Muscle of arm (tissue), 12 donors: ENCODE measurements around the gene ABLIM3. TPM values are rescaled to one million over a fixed set of nuclear protein-coding genes. Genes with fewer than 3 reads are reported as not detected.
"Not testable (repeated sequence)": the region's sequence is repeated elsewhere in the genome, so short reads cannot be mapped to it uniquely, and the experiment has no call there.

ENCODE experiments used
- DNase-seq: peaks from one replicate; pipeline ENCODE4 v3.0.0-alpha.2; 2013
- polyA plus RNA-seq, 12 donors: library from polyadenylated mRNA; unstranded; fragments of 120-200 nt; gene quantifications; one replicate each; pipeline ENCODE4 v1.2.1, GENCODE V29; 2013; ENCODE audit not compliant: insufficient read length in 12 of 12

ABLIM3 gene
- polyA plus RNA-seq, 12 donors = 70.7 to 148 (median 91.1) TPM; not detected in 1

DNA sequence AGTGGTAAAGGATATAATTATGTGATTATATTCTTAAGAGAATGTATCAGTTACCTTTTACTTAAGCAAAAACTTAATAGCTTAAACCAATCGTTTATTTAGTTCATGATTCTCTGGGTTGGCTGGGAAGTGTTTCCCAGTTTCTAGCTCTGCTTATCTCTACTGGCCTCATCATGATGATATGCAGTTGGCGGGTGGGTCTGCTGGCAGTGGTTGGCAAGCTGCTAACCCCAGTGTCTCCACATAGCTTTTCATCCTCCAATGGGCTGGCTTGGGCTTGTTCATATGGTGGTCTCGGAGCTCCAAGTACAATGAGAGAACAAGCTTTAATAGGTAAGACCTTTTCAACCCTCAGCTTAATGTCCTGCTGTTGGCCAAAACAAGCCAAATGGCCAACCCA lies 43.8 kb downstream of the ABLIM3 start:
- no peak for DNase-seq

DNA sequence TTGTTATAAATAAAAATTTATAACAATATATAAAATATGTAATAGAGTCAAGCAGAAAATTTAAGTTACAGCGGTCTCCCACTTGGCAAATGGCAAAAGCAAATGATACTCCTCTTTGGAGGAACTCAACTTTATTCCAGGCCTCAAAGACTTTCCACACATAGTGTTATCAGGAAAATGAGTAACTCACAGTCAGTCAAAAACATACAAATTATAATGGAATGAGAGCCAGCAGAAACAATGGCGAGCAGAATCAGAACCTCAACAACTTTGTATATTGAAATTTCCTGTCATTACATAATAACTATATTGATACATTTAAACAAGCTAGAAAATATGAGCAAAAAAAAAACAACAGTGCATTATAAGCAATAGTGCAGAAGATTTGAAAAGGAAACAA lies 45.2 kb downstream of the ABLIM3 start:
- no peak for DNase-seq

DNA sequence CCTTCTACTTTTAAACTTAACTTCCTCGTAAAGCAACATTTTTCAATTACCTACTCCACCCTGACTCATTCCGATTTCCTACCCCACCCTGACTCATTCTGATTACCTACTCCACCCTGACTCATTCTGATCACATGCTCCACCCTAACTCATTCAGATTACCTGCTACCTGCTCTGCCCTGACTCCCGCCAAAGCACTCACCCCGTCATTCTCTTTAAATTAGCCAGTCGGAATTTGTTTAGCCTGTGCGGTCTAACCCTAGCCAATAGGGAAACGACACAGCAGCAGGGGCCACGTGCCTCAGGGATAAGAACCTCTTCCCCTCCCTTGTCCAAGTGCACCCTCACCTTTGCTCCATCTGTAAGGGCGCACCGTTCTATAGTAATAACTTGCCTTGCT lies 46.3 kb downstream of the ABLIM3 start:
- not testable (repeated sequence) for DNase-seq

DNA sequence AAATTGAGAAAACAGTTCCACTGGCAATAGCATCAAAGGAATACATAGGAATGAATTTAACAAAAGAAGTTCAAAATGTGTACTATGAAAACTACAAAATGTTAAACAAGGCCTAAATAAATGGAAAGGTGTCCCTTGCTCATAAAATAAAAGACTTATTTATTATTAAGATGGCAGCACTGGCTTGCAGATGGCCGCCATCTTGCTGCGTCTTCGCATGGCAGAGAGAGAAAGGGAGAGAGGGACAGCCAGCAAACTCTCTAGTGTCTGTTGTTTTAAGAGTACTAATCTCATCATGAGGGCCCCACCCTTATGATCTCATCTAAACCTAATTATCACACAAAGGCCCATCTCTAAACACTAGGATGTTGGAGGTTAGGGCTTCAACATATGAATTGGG lies 47.1 kb downstream of the ABLIM3 start:
- no peak for DNase-seq

DNA sequence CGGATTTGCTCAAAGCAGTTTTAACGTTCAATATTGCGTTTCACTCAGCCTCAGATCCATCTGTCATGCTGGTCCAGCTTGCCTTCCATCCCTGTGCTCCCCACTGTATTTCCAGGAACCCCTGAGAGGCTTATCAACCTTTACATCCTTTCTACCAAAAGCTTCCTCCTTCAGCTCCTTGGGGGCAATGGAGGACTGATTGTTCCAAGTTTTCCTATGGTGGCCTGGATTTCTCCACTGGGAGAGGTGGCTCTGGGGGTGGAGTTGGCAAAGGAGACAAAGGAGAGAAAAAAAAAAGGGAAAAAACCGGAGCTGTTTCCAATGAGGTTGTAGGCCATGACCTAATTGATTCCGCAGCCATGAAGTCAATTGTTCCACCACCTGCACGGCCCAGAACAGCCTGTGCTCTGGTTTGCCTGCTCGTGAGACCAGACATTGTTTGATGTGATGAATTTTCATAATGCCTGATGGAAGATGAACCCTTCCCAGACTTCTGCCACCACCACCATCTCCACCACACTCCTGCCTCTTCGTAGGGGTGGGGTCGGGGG lies 54.1 kb downstream of the ABLIM3 start:
- no peak for DNase-seq

DNA sequence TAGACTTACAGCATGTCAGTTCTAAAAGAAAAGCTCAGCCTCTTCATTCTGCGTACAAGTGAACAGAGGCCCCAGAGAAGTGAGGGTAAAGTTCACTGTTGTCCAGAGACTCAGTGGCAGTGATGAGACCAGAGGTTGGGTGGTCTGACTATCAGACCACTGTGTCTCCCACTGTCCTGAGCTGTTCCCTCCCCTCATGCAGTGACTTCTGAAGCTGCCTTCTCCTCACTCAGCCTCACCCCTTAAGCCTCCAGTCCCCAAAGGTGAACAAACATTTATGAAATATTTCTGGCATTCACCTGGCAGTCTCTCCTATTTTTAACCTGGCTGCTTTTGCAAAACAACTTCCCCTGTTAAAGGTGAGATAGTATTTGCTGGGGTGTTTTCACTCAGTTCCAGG lies 54.7 kb downstream of the ABLIM3 start:
- no peak for DNase-seq

DNA sequence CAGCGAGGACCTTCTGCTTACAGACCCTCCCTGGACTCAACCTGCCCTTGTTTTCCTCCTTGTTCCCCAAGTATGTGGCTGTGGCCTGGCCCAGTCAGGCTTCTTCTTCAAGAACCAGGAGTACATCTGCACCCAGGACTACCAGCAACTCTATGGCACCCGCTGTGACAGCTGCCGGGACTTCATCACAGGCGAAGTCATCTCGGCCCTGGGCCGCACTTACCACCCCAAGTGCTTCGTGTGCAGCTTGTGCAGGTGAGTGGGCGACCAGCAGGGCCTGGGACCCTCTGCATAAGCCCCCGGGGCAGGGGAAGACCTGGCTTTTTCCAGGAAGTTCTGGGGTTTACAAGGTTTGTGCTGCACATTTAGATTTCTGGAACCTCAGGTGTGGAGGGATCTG lies 56.9 kb downstream of the ABLIM3 start:
- no peak for DNase-seq

DNA sequence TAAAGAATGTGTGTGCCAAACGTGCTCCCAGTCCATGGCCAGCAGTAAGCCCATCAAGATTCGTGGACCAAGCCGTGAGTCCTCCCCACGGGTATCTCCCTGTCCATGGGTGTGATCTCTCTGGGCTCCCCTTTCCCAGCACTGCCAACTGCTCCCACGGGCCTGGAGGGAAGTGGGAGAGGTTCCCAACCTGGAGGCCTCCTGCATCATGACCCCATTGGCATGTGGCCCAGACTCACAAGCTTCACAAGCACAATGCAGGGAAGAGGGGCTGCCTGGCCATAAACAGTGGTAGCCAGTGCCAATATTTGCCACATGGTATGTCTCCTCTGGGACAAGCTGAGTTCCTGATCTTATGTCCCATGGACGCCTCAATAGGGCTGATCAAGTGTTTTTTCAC lies 59.1 kb downstream of the ABLIM3 start:
- DNase-seq = no peak

DNA sequence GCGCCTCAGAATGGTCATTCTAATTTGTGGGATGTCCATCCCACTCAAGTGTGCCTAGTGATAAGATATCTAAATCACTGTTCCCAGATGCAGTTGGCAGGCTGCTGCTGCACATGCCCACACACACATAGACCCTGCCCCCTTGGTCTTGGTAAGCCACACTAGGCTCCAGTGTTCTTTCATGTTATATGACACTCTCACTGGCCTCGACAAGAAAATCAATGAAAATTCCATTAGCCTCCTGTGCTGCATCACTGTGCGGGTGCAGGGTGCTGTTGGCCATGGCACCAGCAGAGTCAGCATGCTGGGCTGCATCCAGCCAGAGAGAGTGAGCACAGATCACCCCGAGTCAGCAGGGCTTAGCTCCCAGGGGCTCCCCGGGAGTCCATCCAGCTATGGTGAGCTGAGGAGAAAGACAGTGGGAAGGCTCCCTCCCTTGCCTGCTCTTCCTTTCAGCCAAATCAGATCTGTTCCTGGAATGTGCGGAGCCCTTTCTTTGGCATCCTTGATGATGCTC lies 59.9 kb downstream of the ABLIM3 start:
- no peak for DNase-seq

DNA sequence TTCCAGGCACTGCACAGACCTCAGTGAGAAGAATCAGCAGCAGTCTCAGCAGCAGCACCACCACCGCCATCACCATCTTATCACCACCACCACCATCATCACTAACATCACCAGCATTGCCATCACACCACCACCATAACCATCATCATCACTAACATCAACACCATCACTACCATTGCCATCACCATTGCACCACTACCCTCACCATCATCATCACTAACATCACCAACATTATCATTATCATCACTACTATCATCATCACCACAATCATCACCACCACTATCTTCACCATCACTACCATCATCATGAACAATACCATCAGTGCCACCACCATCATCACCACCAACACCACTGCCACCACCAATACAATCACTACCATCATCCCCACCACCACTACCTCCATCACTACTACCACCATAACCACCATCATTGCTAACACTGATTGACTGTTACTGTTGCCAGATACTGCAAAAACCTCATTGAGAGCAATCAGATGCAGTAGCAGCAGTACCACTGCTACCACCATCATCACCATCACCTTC lies 61.7 kb downstream of the ABLIM3 start:
- no peak for DNase-seq

DNA sequence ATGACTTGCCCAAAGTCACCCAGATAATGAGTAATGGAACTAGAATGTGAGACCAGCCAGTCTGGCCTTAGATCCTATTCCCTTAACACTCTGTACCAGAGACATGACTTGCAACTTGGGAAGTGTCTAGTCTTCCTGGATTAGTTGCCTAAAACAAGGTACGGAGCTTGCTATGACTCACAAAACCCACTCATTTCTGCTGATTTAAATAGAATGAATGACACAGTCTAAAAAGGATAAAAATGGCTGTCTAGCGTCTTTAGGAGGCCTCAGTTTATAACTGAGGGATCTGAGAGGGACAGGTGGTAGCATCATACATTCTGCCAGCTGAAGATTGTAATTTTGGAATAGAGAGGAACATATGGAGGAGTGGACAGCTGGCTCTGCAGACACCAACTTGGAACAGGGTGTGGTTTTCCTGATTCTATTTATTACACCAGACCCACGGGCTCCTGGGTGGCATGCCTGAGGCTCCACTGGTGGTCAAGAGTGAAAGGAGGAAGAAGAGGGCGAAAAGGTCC lies 62.7 kb downstream of the ABLIM3 start:
- DNase-seq = no peak

DNA sequence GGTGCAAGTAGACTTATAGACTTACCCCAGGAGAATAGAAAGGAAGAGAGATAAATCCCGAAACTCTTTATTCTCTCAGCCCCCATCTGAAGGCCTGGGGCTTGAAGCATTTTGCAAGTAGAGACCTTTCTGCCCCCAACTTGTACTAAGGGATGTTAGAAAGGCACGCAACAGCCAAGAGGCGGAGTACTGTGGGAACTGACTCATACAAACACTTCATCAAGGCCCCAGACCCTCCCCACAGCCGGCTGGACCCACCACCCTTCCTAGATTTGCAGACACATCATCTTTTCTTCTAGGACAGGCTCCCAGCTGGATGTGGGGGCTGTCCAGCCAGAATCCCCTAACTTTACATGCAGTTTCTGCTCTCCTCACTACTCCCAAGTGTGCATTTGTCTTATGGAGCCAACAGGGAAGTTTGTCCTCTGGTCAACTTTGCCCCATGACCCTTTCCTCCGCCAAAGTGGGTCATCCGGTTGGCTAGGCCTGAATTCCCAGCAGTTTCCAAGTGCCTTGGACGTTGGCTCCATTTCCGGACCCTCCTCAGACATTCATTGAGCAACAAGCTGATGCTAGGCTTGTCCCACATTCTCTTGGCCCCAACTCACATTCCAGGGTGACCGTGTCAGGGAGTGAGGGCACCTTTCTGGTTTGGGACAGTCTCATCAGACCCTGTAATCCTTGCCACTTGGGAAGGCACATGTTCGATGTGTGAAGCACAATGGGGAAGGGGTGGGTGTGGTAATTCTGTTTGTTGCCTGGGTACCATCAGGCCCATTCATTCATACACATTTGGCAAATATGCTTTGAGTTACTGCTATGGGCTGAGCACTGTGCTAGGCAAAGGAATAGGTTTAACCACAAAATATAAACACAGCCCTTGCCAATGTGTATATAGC lies 64.6 kb downstream of the ABLIM3 start:
- DNase-seq = no peak

DNA sequence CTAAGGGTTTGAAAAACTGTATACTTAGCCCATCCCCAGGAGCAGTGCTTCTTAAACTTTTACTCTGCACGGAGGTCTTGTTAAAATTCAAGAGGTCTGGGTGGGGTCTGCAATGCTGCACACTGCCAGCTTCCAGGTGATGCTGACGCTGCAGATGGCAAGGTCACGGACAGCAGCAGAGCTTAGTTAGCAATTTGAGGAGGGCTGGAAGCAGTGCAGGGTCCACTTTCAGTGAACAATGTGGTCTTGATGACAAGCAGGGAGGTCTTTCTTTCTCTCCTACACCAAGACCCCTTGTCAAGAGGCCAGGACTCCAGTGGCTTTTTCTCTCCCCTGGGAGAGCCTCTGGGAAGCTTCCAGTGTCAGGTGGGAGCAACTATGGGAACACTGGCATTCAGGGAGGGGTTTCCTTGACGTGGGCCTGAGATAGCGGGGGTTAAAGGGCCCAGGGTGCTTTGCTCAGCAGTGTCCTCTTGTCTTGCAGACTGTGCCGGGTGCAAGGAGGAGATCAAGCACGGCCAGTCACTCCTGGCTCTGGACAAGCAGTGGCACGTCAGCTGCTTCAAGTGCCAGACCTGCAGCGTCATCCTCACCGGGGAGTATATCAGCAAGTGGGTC lies 65.3 kb downstream of the ABLIM3 start:
- no peak for DNase-seq

DNA sequence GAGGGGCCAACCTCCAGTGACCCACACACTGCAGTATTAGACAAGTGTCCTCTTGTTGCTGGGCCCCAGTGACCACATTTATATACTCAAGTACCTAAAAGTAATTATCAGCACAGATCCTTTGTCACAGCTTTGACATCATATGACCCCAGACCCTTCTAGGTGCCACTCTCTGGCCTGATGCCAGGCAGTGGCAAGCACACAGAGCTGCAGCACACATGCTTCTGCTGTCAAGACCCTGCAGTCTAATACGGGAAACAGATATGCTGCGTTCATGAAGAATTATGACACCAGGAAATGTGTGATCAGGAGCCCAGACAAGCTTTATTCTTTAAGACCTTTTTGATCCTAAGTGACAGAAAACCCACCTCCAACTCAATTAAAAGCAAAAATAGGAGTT lies 66.5 kb downstream of the ABLIM3 start:
- DNase-seq = no peak

DNA sequence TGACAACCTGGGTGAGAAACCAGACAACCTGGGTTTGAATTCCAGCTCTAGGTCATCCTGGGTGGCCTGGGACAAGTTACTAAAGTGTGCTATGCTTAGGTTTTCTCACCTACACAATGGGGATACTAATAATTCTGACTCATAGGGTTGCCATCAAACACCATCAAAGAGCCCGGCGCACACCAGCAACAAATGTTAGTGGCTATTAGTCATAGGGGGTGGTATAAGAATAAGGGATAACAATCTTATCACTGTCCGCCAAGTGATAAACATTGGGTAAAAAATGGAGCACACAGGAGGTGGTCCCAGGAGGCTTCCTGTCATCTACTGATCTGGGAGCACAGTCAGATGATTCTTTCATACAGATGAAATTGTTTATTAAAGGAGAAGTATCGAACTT lies 68.9 kb downstream of the ABLIM3 start:
- DNase-seq = no peak

DNA sequence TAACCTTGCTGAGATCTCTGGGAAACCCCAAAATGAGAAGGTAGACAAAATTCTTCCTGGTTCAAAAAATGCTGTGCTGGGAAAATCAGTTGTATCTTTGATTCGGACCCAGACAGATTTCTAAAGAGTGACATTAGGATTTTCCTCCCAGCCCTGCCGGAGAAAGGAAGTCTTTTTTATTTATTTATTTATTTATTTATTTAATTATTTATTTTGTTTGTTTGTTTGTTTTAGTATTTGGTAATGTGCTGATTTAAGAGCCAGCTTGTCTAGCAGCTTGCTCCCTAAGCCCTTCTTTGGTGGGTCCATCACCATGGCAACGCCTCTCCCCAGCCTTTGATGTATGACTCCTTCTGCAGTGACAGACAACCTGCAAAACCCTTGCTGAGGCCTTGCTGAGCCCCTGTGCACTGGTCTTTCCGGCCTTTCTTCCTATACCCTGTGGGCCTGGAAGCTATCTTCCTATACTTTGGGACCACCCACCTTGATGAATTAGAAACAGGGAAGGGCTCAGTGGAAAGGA lies 69.7 kb downstream of the ABLIM3 start:
- DNase-seq = no peak

DNA sequence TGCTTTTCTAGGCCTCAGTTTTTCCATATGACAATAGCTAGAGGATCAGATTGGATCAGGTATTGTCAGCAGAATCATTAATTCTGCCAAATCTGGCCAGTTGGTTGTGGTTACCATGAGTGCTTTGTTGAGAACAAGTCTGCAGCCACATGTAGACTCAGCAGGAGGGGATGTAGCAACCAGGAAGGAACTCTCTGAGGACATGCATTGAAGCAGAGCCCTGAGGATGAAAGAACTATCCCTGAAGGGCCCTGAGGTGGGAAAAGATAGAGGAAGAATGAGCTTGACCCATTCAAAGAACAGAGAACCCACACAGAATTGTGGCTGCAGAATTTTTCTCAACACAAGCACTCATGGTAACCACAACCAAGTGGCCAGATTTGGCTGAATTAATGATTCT lies 70.3 kb downstream of the ABLIM3 start:
- DNase-seq = no peak

DNA sequence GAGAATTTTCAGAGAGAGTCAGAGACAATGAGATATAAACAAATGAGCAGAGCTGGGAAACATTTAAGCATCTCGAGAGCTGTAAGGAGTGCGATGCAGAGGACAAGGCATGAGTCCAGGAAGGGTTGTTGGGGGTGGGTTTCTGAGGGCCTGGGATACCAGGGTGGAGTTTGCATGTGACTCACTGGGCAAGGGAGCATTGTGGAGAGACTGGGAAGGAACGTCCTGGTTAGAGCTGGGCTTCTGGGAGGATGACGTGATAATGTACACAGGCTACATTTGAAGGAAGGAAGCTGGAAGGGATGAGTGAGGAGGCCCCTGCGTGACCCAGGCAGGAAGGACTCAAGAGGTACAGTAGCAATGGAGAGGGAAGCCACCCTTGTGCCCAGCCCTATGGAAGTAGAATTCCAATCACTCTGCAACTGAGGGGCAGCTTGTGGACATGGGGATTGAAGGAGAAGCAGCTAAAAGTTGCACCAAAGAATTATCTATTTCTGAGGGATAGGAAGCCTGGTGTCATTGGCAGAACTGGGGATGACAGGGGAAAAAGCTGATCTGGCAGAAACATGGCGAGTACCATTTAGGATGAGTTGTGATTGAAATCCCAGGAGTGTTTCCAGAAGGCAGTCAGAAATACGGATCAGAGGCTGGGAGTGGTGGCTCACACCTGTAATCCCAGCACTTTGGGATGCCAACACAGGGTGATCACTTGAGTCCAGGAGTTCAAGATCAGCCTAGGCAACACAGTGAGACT lies 71.1 kb downstream of the ABLIM3 start:
- DNase-seq = no peak

DNA sequence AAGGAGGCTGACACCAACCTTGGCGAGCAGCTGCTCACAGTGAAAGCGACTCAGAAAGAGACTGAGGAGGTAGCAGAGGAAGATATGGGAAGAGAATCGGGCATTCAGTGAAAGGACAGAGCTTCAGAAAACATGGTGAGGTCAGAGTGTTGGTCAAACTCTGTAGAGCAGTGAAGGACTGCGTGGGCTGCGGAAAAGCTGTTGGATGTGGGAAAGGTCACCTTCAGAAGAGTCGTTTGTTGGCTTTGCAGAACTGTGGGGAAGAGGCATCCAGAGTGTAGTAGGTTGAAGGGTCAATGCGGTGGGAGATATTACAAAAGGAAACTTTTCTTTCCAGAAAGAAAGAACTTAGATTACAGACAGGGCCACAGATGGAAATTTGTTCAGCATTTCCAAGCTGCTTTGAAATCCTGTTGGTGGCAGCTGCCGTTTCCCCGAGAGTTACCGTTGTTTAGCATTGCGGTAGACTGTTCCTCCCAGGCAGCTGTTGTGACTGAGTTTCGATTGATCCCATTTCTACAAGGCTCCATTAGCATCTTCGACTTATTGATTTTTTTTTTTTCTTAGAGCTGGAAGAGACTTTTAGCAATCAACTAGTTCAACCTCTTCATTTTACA lies 72.1 kb downstream of the ABLIM3 start:
- no peak for DNase-seq

DNA sequence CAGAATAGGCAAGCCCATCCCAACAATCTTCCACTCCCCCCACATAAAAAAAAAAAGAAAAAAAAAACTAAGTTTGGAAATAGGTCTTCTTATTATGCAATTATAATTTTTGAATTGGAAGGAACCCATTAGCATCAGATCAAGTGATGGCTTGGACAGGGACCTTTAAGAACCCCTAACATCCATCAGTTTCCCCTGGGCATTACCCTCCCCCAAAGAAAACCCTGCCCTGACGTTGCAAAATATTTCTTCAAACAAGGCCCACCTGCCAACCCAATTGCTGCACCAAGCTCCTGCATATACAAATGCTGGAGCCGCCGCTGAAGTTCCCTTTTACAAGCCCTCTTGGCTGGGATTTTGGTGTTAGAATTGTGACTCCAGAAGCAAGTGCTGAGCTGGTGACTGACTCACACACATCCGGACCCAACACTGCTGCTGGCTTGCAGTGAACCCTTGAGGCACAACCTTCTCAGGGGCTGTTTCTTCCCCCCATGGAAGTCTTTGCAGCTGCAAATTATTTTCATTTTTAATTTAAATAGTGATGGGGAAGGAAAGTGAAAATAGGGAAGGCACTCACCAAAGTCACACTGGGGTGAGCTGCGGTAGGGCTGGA lies 74.3 kb downstream of the ABLIM3 start:
- no peak for DNase-seq

DNA sequence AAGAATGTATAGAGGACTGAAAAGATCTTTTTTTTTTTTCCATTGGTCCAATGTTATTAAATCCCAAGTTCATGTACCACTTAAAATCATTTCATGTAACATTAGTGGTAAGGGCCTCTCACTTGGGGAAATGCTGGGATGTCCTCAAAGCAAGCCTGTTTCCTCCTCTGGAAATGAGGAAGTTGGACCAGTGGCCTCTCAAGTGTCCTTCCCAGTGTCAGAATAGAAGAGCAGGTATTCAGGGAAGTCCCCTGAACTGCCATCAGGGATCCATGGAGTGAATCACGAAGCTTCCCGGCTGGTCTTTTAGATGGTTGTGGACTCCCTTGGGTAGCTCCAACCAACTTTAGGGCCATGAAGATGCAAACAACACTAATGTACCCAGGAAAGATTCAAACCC lies 75.2 kb downstream of the ABLIM3 start:
- DNase-seq = no peak
